ENCODE data around the gene LDLRAD4.
"Not testable (repeated sequence)": the region's sequence is repeated elsewhere in the genome, so short reads cannot be mapped to it uniquely, and the experiment has no call there.

LDLRAD4 gene

DNA sequence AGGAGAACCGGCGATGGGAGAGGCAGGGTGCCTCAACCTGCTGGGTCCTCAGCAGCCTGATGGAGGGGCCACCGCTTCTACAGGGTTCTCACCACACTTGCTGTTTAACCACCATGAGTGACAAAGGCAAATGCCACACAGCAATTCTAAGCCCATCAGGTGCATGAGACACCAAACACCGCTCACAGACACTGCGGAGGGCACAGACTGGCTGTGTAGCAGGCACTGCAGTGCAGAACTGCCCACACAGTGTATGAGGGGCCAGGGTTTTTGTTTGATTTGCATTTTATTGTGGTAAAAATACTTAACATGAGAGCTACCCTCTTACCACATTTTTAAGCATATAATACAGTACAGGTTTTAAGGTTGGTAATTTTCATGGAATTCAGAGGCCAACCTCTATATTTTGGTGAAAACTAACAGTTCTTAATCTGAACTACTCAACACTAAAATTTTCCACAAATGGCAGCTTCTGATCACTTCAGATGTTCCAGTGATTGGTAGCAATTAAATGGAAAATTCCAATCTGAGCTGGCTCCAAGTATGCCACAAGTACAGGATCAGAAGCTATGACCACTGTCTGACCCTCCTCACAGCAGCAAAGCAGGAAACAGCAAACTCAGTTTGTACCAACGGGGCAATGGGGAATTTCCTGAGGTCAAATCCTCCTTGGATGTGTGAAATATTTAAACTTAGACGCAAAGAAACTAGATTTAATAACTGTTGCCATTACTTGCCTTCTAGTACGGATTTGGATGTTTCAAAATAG lies 440.1 kb downstream of the LDLRAD4 start:
- no peak for DNase-seq (ENCODE audit: low spot score)
- TF ChIP-seq CTCF (IDR thresholded peaks at IDR 0.05; ENCODE audit: extremely low read depth, missing control alignments), result no peak

DNA sequence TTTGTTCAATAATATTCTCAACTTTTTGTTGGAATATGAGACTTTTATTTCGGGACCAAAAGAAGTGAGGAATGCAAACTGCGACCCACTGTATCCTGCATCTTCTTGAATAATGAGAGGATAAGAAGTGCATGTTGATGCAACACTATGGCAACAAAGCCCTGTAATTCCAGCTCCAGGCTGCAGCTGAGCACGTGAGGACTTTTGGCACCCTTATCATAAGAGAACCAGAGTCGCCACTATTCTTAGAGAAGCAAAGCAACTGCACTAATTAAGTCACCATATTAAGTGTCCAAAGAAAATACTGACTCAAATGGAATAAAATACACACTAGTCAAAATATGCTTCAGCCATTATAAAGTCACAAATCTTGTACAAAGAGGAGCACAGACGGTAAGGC lies 441.9 kb downstream of the LDLRAD4 start:
- DNase-seq (ENCODE audit: low spot score), result no peak
- TF ChIP-seq CTCF (IDR thresholded peaks at IDR 0.05; ENCODE audit: extremely low read depth, missing control alignments), result no peak

- DNase-seq (ENCODE audit: low spot score), result no peak
- no peak for TF ChIP-seq CTCF (IDR thresholded peaks at IDR 0.05; ENCODE audit: extremely low read depth, missing control alignments)
Observed at GRCh38 chr18:13661051-13661778, 442.7 kb downstream of the LDLRAD4 start.

DNA sequence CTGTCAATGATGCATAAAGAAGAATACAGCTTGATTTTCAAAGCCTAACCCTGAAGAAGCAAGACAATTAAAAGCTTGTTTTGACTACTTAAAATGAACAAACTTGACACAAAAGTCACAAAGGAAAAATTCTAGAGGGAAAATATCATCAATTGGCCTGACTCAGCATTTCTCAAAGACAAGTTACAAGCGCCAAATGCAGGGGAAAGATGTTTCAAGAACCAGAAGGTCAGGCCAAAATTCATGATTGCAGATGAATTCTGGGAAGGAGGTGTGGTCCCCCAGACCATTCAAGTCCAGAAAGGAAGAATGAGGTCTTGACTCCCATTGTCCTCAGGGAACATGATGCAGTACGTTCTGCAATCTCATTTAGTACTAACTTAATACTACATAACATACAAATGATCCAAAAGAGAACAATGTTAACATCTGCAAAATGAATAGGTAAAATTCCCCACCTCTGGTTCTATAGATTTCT lies 443.3 kb downstream of the LDLRAD4 start:
- TF ChIP-seq CTCF (IDR thresholded peaks at IDR 0.05; ENCODE audit: extremely low read depth, missing control alignments), result no peak

GRCh38 chr18:13672657-13673056 lies 454.1 kb downstream of the LDLRAD4 start:
- DNase-seq (ENCODE audit: low spot score), result no peak
- TF ChIP-seq CTCF (IDR thresholded peaks at IDR 0.05; ENCODE audit: extremely low read depth, missing control alignments), result no peak

More for the DNA sequence above, 443.3 kb downstream of the LDLRAD4 start:
- DNase-seq (ENCODE audit: low spot score), result no peak

DNA sequence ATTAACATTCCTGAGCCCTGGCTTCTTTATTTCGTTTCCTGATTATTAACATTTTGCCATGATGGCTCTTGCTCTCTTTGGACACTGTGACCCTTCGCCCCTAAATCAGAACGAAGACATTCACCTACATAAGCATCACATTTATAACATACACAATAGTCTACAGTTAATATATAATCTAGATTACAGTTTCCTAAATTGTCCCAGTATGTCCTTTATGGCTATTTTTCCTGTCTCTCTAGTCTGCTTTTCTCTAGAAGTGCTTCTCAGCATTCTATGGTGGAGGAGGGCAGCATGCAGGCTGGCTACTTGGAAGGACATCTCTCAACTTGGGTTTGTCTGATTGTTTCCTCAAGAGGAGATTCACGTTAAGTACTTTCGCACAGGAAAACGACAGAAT lies 457.9 kb downstream of the LDLRAD4 start:
- TF ChIP-seq CTCF (IDR thresholded peaks at IDR 0.05; ENCODE audit: extremely low read depth, missing control alignments), result no peak
- no peak for DNase-seq (ENCODE audit: low spot score)

- DNase-seq (ENCODE audit: low spot score), result not testable (repeated sequence)
Observed at GRCh38 chr18:13677350-13677749, 458.8 kb downstream of the LDLRAD4 start.

All from GM20000 (cell line).